Panc1 (cell line): ENCODE results near the gene CHST4. TPM values are rescaled to one million over a fixed set of nuclear protein-coding genes. Genes with fewer than 3 reads are reported as not detected.

ENCODE experiments used
- ATAC-seq: fragments of 200-7000 bp; cut with Tn5 transposase; 2 replicates; pipeline ENCODE4 v1.9.1; 2020; ENCODE audit warnings: mild to moderate bottlenecking, moderate library complexity
- BruUV-seq: library from RNA; stranded (reverse); fragments of 400-500 nt; replicated peaks from 2 replicates; lab custom pipeline; 2021; lab: Mats Ljungman, UMichigan
- CTCF ChIA-PET: fragments of 300-600 bp; sonication (Branson Sonifier 250); formaldehyde crosslinking; loops from one replicate; lab custom pipeline; 2022; ENCODE audit warnings: antibody characterized with exemption; lab: Charles Lee
- POLR2A ChIA-PET: fragments of 300-600 bp; sonication (Branson Sonifier 250); formaldehyde crosslinking; loops from one replicate; lab custom pipeline; 2022; ENCODE audit warnings: antibody characterized with exemption; lab: Charles Lee
- DNase-seq: peaks from one replicate; pipeline ENCODE4 v3.0.0-alpha.2; 2010; ENCODE audit warnings: low read depth, low spot score
- H3K27ac ChIP-seq: 2 replicates; pipeline ENCODE4 v1.5.1; 2011; ENCODE audit warnings: mild to moderate bottlenecking, low read length, inconsistent platforms
- H3K27me3 ChIP-seq: fragments of 200-500 bp; sonication (Bioruptor generic); 2 replicates; pipeline ENCODE4 v1.6.0; 2014; ENCODE audit warnings: low read length, inconsistent platforms; ENCODE audit not compliant: control insufficient read depth, insufficient read depth
- H3K36me3 ChIP-seq: fragments of 200-500 bp; sonication (Bioruptor generic); 2 replicates; pipeline ENCODE4 v1.5.1; 2014; ENCODE audit warnings: inconsistent platforms, mild to moderate bottlenecking, low read length, moderate library complexity; ENCODE audit not compliant: control insufficient read depth, insufficient read depth
- H3K4me1 ChIP-seq: 2 replicates; pipeline ENCODE4 v1.5.1; 2011; ENCODE audit warnings: inconsistent platforms, mild to moderate bottlenecking, low read length, moderate library complexity; ENCODE audit not compliant: control insufficient read depth, insufficient read depth
- H3K4me3 ChIP-seq, 2 experiments: 2 replicates each; pipeline ENCODE4 v1.5.1; 2011 to 2012; ENCODE audit warnings: low read depth in 2 of 2, low read length in 2 of 2, mild to moderate bottlenecking in 2 of 2, inconsistent platforms in 1 of 2, moderate library complexity in 1 of 2
- H3K9me3 ChIP-seq: fragments of 200-500 bp; sonication (Bioruptor generic); 2 replicates; pipeline ENCODE4 v1.5.1; 2014; ENCODE audit warnings: low read depth, mild to moderate bottlenecking, inconsistent platforms, low read length, moderate library complexity; ENCODE audit not compliant: control insufficient read depth, insufficient read depth
- CTCF ChIP-seq: fragments of 450-650 bp; IDR thresholded peaks from 2 replicates; pipeline ENCODE4 v1.5.1; 2017; ENCODE audit warnings: mild to moderate bottlenecking
- POLR2AphosphoS5 ChIP-seq: IDR thresholded peaks from 2 replicates; pipeline ENCODE4 v1.6.1; 2012; ENCODE audit warnings: mild to moderate bottlenecking, low read depth, low read length, moderate library complexity
- SIN3A ChIP-seq: IDR thresholded peaks from 2 replicates; pipeline ENCODE4 v1.6.1; 2012; ENCODE audit warnings: low read depth, mild to moderate bottlenecking, low read length, moderate library complexity, borderline replicate concordance; ENCODE audit not compliant: insufficient read depth
- TCF7L2 ChIP-seq: IDR thresholded peaks from 2 replicates; pipeline ENCODE4 v1.6.1; 2011; ENCODE audit warnings: mild to moderate bottlenecking, low read depth, low read length, inconsistent platforms
- in situ Hi-C: cut with HindIII; loops from 2 replicates; pipeline ENCODE4 v1.10.0; 2016; ENCODE audit warnings: low sequenced_read_pairs, low pct_unique_long_range_greater_than_20kb
- intact Hi-C: fragments of 100-400 bp; cut with micrococcal nuclease; formaldehyde crosslinking; loops from one replicate; pipeline ENCODE4 v1.10.0; 2022; ENCODE audit not compliant: unreplicated experiment
- total RNA-seq: library from RNA; stranded (reverse); gene quantifications from one replicate; pipeline ENCODE4 v1.2.1, GENCODE V29; 2021; ENCODE audit not compliant: unreplicated experiment
- TF ChIP-seq, protein P1 (sequence below), 2 experiments: IDR thresholded peaks; 2 replicates each; pipeline ENCODE4 v1.6.1; 2011 to 2012; ENCODE audit warnings: low read depth in 2 of 2, control low read depth in 1 of 2, low read length in 1 of 2, mild to moderate bottlenecking in 1 of 2, moderate library complexity in 1 of 2; ENCODE audit not compliant: insufficient read depth in 1 of 2

The CHST4 gene
- total RNA-seq, 1 experiment from 2014 or later = 1.1 TPM

GRCh38 chr16:71513302-71513701 is 12.9 kb upstream of the CHST4 start:
- DNase-seq (no peak), ATAC-seq (no peak)
- intact Hi-C loops = no loop called here
- Histone ChIP-seq H3K4me1 (no peaks in the 10 kb centered on the region), H3K36me3 (no peaks in the 10 kb centered on the region), H3K27me3 (no peaks in the 10 kb centered on the region), H3K9me3 (no peaks in the 10 kb centered on the region), H3K27ac (no peak overlapping the region), H3K4me3 (no peak overlapping the region)
- ChIA-PET POLR2A (no interaction called here), CTCF (no interaction called here)
- in situ Hi-C loops = no loop called here
- TF ChIP-seq TCF7L2 (no peak), SIN3A (no peak), CTCF (no peak), POLR2AphosphoS5 (no peak)
- TF ChIP-seq, protein P1, sequence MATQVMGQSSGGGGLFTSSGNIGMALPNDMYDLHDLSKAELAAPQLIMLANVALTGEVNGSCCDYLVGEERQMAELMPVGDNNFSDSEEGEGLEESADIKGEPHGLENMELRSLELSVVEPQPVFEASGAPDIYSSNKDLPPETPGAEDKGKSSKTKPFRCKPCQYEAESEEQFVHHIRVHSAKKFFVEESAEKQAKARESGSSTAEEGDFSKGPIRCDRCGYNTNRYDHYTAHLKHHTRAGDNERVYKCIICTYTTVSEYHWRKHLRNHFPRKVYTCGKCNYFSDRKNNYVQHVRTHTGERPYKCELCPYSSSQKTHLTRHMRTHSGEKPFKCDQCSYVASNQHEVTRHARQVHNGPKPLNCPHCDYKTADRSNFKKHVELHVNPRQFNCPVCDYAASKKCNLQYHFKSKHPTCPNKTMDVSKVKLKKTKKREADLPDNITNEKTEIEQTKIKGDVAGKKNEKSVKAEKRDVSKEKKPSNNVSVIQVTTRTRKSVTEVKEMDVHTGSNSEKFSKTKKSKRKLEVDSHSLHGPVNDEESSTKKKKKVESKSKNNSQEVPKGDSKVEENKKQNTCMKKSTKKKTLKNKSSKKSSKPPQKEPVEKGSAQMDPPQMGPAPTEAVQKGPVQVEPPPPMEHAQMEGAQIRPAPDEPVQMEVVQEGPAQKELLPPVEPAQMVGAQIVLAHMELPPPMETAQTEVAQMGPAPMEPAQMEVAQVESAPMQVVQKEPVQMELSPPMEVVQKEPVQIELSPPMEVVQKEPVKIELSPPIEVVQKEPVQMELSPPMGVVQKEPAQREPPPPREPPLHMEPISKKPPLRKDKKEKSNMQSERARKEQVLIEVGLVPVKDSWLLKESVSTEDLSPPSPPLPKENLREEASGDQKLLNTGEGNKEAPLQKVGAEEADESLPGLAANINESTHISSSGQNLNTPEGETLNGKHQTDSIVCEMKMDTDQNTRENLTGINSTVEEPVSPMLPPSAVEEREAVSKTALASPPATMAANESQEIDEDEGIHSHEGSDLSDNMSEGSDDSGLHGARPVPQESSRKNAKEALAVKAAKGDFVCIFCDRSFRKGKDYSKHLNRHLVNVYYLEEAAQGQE (IDR thresholded peaks at IDR 0.05; ENCODE audit: insufficient read depth in 1 of 2, low read depth in 2 of 2, low read length in 1 of 2) = no peak
- no TSS peak for BruUV-seq

- ChIA-PET CTCF (no interaction called here), POLR2A (no interaction called here)
- Histone ChIP-seq H3K27me3 (no peaks in the 10 kb centered on the region), H3K27ac (no peak overlapping the region), H3K36me3 (no peaks in the 10 kb centered on the region), H3K9me3 (no peaks in the 10 kb centered on the region), H3K4me1 (no peaks in the 10 kb centered on the region), H3K4me3 (no peak overlapping the region)
- TF ChIP-seq, protein P1 (IDR thresholded peaks at IDR 0.05; ENCODE audit: insufficient read depth in 1 of 2, low read depth in 2 of 2, low read length in 1 of 2) = no peak
- TF ChIP-seq CTCF (no peak), TCF7L2 (no peak), POLR2AphosphoS5 (no peak), SIN3A (no peak)
- ATAC-seq (no peak), DNase-seq (no peak)
- in situ Hi-C loops = no loop called here
- BruUV-seq = no TSS peak
- intact Hi-C loops = no loop called here
Observed at GRCh38 chr16:71514476-71514875, 11.8 kb upstream of the CHST4 start.
